Glomerular visceral epithelial cell (primary cell): Measurements from ENCODE around the gene MSL2.
"Not testable (repeated sequence)": the region's sequence is repeated elsewhere in the genome, so short reads cannot be mapped to it uniquely, and the experiment has no call there.

Source experiments
- DNase-seq: peaks from one replicate; pipeline ENCODE4 v3.0.0-alpha.2; 2016; ENCODE audit errors: extremely low spot score

MSL2 gene

DNA sequence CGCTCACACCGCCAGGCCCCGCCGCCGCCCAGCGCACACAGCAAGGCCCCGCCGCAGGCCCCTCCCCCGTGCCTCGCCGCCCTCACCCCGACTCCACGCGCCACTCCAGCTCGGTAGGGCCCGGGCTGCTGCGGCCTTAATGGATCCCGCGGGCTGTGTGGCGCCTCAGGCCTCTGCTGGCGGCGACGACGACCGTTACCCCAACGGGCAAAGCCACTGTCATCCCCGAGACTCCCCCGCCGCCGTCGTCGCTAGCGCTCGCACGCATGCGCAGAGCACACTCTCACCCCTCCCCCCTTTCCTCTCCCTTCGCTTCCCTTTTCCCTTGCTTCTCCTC, at the start of gene MSL2:
MSL2 (minus strand) TSS at position 272 of the 337 bp plus-strand sequence. CDS start 1,222 bp downstream, outside the sequence.
- no peak for DNase-seq

GRCh38 chr3:136245691-136246090, 49.6 kb upstream of the MSL2 start:
- no peak for DNase-seq

DNA sequence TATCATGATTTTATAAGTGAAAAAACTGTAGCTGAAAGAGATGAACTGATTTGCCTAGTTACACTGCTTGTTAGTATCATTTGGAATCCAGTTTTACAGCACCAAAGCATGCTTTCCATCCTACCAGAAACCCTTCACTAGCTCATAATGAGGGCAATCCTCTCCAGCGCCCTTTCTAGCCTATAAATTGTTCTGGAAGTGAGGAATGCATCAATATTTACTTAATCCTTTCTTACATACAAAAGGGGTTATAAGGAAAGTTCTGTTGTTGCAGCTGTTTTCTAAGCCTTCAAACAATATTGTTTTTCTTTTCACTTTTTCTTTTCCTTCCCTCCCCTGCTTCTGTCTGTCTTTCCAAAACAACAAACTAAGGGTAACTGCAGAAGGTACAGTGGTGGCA, 43.0 kb upstream of the MSL2 start:
- DNase-seq: no peak

DNA sequence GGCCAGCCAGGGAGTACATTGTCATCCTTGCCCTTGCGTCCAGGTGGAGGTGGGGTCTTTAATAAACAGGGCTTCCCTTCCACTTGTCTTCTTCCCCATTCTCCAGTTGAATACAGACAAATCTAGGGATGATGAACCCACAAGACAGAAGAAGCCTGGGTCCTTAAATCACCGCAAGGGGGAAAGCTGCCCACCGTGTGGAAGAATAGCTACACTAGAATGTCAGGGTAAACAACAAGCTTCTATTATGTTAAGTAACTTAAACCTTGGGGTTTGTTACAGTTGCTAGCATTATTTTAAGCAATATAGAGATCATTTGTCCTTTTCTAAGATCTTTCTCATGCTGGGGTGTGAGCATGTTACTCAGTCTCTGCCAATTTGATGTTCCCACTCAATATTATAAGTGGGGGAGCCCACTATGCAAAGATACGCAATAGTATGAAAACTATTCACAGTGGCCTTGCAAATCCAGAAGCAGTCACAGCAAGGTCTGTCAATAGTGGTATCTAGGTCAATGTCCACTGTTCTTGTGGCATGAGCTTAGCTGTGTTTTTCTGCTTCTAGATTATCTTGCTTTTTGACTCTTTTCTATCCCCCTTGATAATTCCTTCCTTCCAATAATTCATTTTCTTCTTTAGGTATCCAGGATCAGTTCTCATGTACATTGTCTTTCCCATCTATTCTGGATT, 42.0 kb upstream of the MSL2 start:
- no peak for DNase-seq

DNA sequence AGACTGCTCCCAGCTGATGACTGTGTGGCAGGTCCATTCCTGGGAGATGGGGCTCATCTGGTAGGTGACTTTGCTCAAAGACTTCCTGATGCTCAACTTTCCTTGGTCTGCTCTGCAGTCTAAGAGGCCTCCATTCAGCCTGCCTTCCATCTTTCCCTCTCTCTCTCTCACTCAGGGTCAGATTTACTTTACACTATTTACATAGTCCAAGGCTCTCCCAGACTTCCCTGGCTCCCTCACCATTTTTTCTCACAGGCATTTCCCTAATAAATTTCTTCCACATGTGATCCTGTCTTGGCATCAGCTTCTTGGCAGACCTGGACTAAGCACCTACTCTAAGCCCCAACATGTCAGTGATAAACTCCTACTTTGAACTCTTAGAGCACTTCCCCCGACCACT, 41.0 kb upstream of the MSL2 start:
- DNase-seq: no peak

GRCh38 chr3:136236109-136236508, 40.0 kb upstream of the MSL2 start:
- no peak for DNase-seq

DNA sequence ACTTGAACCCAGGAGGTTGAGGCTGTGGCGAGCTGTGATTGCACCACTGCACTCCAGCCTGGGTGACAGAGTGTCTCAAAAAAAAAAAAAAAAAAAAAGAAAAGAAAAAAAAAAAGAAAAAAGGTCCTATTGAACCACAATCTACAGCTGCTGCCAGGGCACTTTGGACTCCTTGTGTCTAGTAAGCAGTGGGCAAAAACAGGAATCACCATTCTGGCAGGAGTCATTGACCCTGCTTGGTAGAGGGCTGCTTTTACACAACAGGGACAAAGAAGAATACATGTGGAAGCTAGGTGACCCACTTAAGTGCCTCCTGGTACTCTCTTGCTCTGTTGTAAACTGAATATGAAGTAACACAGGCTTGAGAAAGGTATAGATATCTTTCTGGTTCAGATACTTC, 39.4 kb upstream of the MSL2 start:
- no peak for DNase-seq

DNA sequence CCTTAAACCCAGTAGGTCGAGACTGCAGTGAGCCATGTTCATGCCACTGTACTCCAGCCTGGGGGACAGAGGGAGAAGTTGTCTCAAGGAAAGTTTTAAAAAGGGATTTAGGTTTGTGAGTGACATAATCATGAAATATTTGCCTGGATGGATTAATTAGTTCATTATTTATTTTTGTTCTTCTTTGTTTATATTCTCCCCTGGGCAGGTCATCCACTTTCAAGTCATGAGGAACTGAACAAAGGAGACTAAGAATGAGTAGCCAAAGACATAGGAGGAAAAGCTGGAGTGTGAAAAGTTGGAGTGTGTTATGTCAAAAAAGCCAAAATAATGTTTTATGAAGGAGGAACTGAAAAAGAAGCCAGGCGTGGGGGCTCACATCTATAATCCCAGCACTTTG, 36.3 kb upstream of the MSL2 start:
- no peak for DNase-seq

DNA sequence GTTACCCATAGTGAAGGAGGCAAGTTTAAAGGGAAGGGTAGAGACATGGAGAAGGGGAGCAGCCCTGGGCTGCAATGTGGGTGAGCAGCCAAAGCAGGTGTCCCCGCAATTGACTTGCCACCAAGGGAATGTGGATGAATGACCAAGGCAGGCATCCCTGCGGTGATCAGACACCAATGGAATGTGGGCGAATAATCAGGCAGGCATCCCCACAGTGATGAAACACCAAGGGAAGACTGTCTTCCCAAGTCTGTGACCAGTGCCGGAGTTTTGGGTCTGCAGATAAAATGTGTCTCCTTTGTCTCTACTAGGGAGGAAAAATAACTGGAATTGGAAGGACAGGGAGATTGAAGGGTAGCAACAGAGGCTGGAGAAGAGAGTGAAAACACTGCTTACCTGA, 26.6 kb upstream of the MSL2 start:
- DNase-seq: peak; percentile 60

DNA sequence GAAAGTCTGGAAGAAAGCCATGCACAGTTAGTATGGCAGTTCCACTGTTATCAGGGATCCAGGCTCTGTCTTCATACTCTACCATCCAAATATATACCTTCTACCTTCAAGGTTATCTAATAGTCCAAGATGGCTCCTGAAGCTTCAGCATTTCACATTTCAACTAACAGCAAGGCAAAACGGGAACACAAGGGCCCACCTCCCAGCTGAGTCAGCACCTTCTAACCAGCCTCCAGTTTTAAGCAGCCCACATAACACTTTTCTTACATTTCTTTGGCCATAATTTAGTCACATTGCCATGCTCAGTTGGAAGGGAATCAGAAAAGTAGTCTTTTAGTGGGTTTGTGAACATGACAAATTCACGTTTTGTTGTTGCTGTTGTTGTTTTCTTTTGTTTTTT, 15.4 kb upstream of the MSL2 start:
- DNase-seq: no peak

GRCh38 chr3:136209921-136210320, 13.8 kb upstream of the MSL2 start:
- DNase-seq: peak; percentile 54

DNA sequence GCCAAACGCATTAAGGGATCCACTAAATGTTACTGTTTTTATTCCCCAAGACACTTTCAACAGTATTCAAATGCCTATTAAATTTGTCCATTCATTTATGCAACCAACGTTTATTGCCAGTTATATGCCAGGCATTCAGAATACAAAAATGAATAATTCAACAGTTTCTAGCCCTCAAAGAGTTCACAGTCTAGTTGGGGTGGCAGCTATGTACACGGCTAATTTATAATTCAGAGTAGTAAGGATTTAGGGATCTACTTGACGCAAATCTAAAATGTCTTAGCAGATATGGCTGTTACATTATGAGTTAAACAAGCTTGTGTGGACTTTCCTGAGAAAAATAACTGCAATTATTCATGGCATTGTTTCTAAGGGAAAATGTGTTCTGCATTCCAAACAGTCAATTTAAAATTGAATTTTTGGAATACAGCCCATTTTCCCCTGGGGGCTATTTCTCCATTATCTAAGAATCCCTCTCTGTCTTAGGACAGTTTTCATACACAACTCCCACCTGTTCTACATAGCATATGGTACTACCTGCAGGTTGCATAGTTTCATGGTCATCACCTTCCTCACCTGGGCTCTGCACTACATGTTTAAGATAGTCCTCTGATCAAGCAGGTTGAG, 11.5 kb upstream of the MSL2 start:
- no peak for DNase-seq

- DNase-seq: not testable (repeated sequence)
These were observed 3.1 kb upstream of the MSL2 start for GRCh38 chr3:136199219-136199618.

DNA sequence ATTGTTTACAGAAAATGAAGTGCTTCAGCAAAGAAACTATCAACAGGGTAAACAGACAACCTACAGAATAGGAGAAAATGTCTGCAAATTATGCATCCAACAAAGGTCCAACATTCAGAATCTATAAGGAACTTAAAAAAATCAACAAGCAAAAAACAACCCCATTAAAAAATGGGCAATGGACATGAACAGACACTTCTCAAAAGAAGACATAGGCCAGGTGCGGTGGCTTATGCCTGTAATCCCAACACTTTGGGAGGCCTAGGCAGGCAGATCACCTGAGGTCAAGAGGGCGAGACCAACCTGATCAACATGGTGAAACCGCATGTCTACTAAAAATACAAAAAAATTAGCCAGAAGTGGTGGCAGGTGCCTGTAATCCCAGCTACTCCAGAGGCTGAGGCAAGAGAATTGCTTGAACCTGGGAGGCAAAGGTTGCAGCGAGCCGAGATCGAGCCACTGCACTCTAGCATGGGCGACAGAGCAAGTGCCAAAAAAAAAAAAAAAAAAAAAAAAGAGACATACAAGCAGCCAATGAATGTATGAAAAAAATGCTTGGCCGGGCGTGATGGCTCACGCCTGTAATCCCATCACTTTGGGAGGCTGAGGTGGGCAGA, 2.4 kb upstream of the MSL2 start:
- DNase-seq: not testable (repeated sequence)

- DNase-seq: no peak
These were observed 1.1 kb upstream of the MSL2 start for GRCh38 chr3:136197159-136197793.

GRCh38 chr3:136196401-136197158, 445 bp upstream of the MSL2 start:
- DNase-seq: peak; percentile 100

DNA sequence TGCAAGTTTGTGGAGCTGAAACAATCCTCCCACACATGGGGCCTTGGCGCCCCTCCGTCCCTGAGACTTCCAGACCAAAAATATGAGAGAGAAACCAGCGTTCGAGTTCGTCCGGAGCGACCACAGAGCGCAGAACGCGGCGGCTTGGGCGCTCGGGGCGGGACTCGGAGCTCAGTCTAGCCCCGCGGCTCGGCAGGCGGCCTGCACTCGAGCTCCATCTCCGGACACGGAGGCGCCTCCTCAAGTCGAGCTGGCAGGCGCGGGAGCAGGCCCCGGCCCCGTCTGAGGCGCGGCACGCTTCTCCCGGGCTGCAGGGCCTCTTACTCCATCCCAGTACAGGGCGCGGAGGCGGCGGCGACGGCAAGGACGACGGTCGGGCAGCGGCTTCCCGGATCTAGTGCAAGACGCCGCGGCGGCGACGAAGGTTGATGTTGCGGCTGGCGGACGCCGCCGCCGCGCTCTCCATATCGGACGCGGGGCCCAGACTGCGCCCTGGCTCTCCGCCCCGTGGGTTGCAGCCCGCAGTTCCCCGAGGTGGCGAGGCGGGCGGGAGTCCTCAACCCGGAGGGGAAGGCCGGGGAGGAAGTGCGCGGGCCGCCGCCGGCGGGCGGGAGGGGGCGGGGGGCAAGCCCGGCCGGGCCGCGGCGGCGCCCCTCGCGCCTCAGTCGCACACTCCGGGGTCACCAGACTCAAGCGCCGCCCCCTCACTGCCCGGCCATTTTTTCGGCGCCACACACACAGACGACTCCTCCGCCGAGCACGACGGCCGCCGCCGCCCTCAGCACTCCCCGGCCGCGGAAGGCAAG, 674 bp downstream of the MSL2 start:
- DNase-seq: peak; percentile 80

GRCh38 chr3:136194409-136195257, 1.5 kb downstream of the MSL2 start:
- DNase-seq: peak; percentile 25

DNA sequence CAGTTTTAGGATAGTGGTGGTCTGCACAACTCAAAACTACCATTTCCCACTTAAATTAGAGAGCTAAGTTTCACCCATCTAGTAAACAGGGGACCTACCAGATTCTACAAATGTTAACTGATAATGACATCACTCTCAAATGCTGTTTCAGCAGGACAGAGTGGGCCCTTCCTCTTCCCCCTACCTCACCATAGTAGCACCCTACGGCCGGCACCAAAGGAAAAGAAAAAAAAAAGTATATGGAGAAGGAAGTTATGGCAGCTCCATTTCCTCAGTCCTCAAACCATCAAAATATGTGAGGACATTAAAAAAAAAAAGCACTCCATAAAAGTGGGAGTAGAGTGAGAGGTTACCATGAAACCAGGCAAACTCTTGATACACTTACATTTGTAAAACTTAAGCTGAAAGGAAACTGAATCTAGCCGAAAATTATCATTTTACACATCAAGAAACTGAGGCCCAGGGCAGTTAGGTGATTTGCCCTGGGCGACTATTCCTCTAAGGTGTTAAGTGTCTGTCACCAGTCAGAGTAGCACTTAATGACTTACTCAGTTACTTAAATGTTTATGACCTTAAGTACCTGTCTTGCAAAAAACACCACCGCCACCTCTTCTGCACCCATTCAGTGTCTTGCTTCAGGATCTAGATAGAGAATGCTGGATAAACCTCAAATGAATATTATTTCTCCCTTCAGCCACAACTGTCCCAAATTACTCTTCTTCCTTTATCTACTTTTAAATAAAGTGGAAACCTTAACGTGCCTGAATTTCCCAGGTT, 2.7 kb downstream of the MSL2 start:
- DNase-seq: peak; percentile 20

- DNase-seq: no peak
These were observed 3.3 kb downstream of the MSL2 start for GRCh38 chr3:136192831-136193230.
